Epithelial cell of esophagus (primary cell): Measurements from ENCODE around the gene GLRX2.

ENCODE experiments used
- DNase-seq: peaks from one replicate; pipeline ENCODE4 v3.0.0; 2010; ENCODE audit warnings: low read depth
- H3K4me3 ChIP-seq: 2 replicates; pipeline ENCODE4 v1.5.1; 2011; ENCODE audit warnings: mild to moderate bottlenecking, low read length, control low read depth
- CTCF ChIP-seq: IDR thresholded peaks from 2 replicates; pipeline ENCODE4 v1.5.1; 2011; ENCODE audit warnings: low read depth, mild to moderate bottlenecking, low read length, control low read depth, inconsistent platforms; ENCODE audit not compliant: insufficient read depth; ENCODE audit errors: missing control alignments

Gene GLRX2

GRCh38 chr1:193111641-193112090 is 6.5 kb upstream of the GLRX2 start:
- DNase-seq = peak; percentile 89
- no peak for TF ChIP-seq CTCF
- H3K4me3 ChIP-seq = no peak overlapping the region

- DNase-seq = no peak
- no peak for TF ChIP-seq CTCF
Observed at GRCh38 chr1:193110864-193111263, 5.7 kb upstream of the GLRX2 start.

GRCh38 chr1:193110246-193110645 is 5.0 kb upstream of the GLRX2 start:
- no peak overlapping the region for H3K4me3 ChIP-seq
- DNase-seq = no peak
- no peak for TF ChIP-seq CTCF

More at GRCh38 chr1:193110864-193111263, 5.7 kb upstream of the GLRX2 start:
- no peak overlapping the region for H3K4me3 ChIP-seq

- no peak for DNase-seq
- TF ChIP-seq CTCF = no peak
- H3K4me3 ChIP-seq = no peak overlapping the region
Observed at GRCh38 chr1:193109619-193110018, 4.4 kb upstream of the GLRX2 start.

DNA sequence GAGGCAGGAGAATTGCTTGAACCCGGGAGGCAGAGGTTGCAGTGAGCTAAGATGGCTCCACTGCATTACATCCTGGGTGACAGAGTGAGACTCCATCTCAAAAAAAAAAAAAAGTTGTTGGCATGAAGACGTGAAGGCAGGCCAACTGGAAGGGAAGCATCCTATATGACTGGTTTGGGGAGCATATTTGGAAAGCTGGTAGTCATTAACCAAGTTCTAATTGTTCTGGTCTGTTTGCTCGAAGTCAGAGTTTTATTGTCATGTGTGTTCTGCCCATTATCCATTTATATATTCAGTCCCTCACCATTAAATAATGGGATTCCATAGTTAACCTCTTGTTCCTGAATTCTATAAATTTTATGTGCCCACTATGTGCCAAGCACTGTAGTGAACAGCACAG is 3.3 kb upstream of the GLRX2 start:
- TF ChIP-seq CTCF = no peak
- no peak overlapping the region for H3K4me3 ChIP-seq
- DNase-seq = no peak

- H3K4me3 ChIP-seq = peak overlapping the region; percentile 87
- DNase-seq = no peak
- TF ChIP-seq CTCF = no peak
Observed at GRCh38 chr1:193105821-193106177, 585 bp upstream of the GLRX2 start.

DNA sequence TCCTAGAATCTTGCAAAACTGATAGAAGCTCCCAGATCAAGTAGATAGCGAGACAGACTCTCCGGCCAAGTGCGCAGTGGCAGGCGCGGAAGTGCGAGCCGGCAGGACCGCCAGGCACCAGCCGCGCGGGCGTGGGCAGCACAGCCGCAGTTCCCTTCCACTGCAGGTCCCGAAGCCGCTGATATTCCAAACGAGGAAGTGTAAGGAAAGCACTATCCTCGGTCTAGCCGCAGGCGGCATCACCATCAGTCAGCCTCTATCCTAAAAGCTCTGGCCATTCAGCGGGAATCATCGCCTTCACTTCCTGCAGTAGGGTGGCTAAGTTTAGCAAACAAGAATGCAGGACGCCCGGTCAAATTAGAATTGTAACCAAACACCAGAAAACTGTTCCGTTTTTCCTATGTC is 710 bp downstream of the GLRX2 start:
- TF ChIP-seq CTCF = no peak
- peak; percentile 73 for DNase-seq
- H3K4me3 ChIP-seq = peak overlapping the region; percentile 87
